ENCODE data around the gene GRAP2. TPM values are rescaled to one million over a fixed set of nuclear protein-coding genes. Genes with fewer than 3 reads are reported as not detected.
A peak's percentile ranks its signal among the peaks of the same experiment; 100 is the strongest.

The GRAP2 gene
- total RNA-seq, result 13.5 and 14.4 TPM in 2 replicates
- 46.9 TPM for total RNA-seq (2013)
- polyA plus RNA-seq, result 26.4 and 34.9 TPM in 2 replicates
- 40.2 and 56.9 TPM in 2 replicates for polyA minus RNA-seq

DNA sequence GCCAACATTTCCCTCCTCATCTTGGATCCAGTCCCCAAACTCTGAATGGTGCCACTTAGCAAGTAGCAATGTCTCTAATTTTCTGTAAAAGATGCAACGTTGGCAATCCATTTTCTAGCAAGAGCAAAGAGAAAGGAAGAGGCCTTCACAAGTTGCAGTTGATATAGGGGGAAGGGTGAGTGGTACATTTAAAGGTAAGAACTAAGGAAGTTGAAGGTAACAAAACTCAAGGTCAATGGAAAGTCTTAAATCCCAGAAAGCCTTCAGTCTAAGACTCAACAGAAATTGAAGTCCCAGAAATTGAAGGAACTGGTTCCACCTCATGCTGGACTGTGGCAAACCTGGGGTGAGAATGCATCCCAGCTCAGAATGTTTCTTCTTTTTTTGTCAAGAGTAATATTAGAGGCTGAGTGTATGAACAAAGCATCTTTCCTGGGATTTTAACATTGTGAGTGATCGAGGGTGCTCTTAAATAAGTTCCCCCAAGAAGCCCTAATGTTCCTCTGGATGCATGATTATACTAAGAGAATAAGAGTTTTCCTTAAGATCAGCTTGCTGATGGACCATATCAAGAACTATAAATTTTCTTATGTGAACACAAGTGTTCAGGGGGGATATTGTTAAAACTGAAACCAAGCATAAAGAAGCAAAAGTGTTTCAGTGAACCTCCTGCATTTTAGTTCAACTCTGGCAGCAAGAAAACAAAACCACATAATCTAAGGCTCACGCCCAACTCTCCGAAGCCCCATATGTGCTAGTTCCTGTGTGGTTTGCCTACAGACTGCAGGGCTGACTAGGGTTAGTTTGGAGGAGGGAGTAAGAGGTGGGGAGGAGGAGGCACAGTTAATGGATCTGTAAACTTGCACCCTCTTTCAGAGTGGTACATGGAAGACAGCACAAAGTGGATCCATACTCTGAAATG, at the start of gene GRAP2:
Gene GRAP2 (plus strand): TSS at position 779 of the 922 bp plus-strand sequence. CDS start 46,023 bp downstream, outside the sequence.
- Histone ChIP-seq H3K36me3 (replicated peaks in 1 of 2; ENCODE audit: control extremely low read depth in 1 of 2, control insufficient read depth in 1 of 2, extremely low read depth in 1 of 2, insufficient read depth in 2 of 2, low read length in 1 of 2) (no peaks in the 10 kb centered on the region), H3K9ac (ENCODE audit: low read length) (peak within 1 kb of the TSS; percentile 72), H2AFZ (ENCODE audit: insufficient read depth, low read depth, low read length, poor library complexity, severe bottlenecking) (peak within 1 kb of the TSS; percentile 30), H3K4me1 (ENCODE audit: control insufficient read depth in 2 of 2, insufficient read depth in 2 of 2, low read length in 2 of 2) (peaks cover 53 to 55% of the 10 kb centered on the region in 2 donors), H3K4me3 (ENCODE audit: control extremely low read depth in 1 of 5, extremely low read depth in 1 of 5, insufficient read depth in 1 of 5, low read depth in 2 of 5, low read length in 4 of 5) (peak within 1 kb of the TSS; percentile 39 to 81 (median 69)), H3K27me3 (replicated peaks in 1 of 4; ENCODE audit: control extremely low read depth in 1 of 4, control insufficient read depth in 3 of 4, insufficient read depth in 4 of 4, low read length in 3 of 4) (no peaks in the 10 kb centered on the region), H3K27ac (ENCODE audit: low read length in 2 of 2) (peak within 1 kb of the TSS; percentile 62 to 82), H3K79me2 (ENCODE audit: control insufficient read depth, insufficient read depth, low read length) (peaks cover 50% of the 10 kb centered on the region), H4K20me1 (ENCODE audit: control insufficient read depth, insufficient read depth, low read length, poor library complexity, severe bottlenecking) (no peaks in the 10 kb centered on the region), H3K9me3 (ENCODE audit: control extremely low read depth in 1 of 3, control insufficient read depth in 2 of 3, insufficient read depth in 1 of 3, low read length in 2 of 3) (no peaks in the 10 kb centered on the region), H3K4me2 (replicated peaks; ENCODE audit: low read depth, low read length, poor library complexity, severe bottlenecking) (peak within 1 kb of the TSS; percentile 66)
- TF ChIP-seq, protein P1, sequence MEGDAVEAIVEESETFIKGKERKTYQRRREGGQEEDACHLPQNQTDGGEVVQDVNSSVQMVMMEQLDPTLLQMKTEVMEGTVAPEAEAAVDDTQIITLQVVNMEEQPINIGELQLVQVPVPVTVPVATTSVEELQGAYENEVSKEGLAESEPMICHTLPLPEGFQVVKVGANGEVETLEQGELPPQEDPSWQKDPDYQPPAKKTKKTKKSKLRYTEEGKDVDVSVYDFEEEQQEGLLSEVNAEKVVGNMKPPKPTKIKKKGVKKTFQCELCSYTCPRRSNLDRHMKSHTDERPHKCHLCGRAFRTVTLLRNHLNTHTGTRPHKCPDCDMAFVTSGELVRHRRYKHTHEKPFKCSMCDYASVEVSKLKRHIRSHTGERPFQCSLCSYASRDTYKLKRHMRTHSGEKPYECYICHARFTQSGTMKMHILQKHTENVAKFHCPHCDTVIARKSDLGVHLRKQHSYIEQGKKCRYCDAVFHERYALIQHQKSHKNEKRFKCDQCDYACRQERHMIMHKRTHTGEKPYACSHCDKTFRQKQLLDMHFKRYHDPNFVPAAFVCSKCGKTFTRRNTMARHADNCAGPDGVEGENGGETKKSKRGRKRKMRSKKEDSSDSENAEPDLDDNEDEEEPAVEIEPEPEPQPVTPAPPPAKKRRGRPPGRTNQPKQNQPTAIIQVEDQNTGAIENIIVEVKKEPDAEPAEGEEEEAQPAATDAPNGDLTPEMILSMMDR (IDR thresholded peaks at IDR 0.05), result no peak
- no peak for TF ChIP-seq EZH2 (IDR thresholded peaks at IDR 0.05; ENCODE audit: borderline replicate concordance, insufficient read depth, low read depth, low read length, poor library complexity, severe bottlenecking)
- DNase-seq, result peak; percentile 56
- intact Hi-C loops (cut with micrococcal nuclease), result loop anchor here (5.0 kb wide), 1 partner anchor 43 kb away; no protein-coding TSS in a partner anchor
- Mint-ChIP-seq H3K4me3 (peak within 1 kb of the TSS; percentile 91), H3K27me3 (no peaks in the 10 kb centered on the region), H3K9me3 (ENCODE audit: insufficient read depth) (no peaks in the 10 kb centered on the region), H3K27ac (peak within 1 kb of the TSS; percentile 90), H3K4me1 (peaks cover 50% of the 10 kb centered on the region)
- ChIA-PET CTCF (interaction anchor here (1.1 kb wide), 1 partner anchor 41 kb away, joined by 3 read pairs; no protein-coding TSS in a partner anchor), POLR2A (interaction anchor here (0.5 kb wide), 1 partner anchor 507 kb away, joined by 3 read pairs; no protein-coding TSS in a partner anchor)
- peak; percentile 61 for ATAC-seq (ENCODE audit: low read depth)
- 43% methylated on average over 1 of the region's 4 CpGs for WGBS (ENCODE audit: insufficient coverage)
